GM12878 (cell line): Measurements from ENCODE around the gene PHC3. TPM values are rescaled to one million over a fixed set of nuclear protein-coding genes. Genes with fewer than 3 reads are reported as not detected.

Source experiments
- ATAC-seq: fragments of 200-7000 bp; cut with Tn5 transposase; 3 replicates; pipeline ENCODE4 v1.9.1; 2020; ENCODE audit warnings: mild to moderate bottlenecking, moderate library complexity
- BruUV-seq: library from RNA; stranded (reverse); fragments of 400-500 nt; replicated peaks from 2 replicates; lab custom pipeline; 2021; lab: Mats Ljungman, UMichigan
- CTCF ChIA-PET: fragments of 300-600 bp; sonication (Branson Sonifier 250); formaldehyde crosslinking; extraction: SDS; loops from one replicate; lab custom pipeline; 2021; ENCODE audit warnings: inconsistent platforms; lab: Yijun Ruan, JAX
- POLR2A ChIA-PET: fragments of 350-600 bp; formaldehyde crosslinking; extraction: SDS; loops from one replicate; lab custom pipeline; 2021; ENCODE audit warnings: inconsistent platforms; lab: Charles Lee
- RAD21 ChIA-PET: fragments of 300-600 bp; sonication (Branson Sonifier 250); formaldehyde crosslinking; loops from one replicate; lab custom pipeline; 2023; ENCODE audit warnings: antibody characterized with exemption; ENCODE audit not compliant: unreplicated experiment; lab: Charles Lee
- SMC1A ChIA-PET: fragments of 300-600 bp; sonication (Branson Sonifier 250); formaldehyde crosslinking; loops from one replicate; lab custom pipeline; 2023; ENCODE audit not compliant: unreplicated experiment, uncharacterized antibody; lab: Charles Lee
- DNase-seq: peaks from one replicate; pipeline ENCODE4 v3.0.0-alpha.2; 2011; ENCODE audit warnings: low read depth, low spot score
- FAIRE-seq: peaks from 3 replicates; lab custom pipeline; 2011; peaks lifted over from hg19 to GRCh38; lab: Jason Lieb, UNC
- H2AFZ ChIP-seq: 2 replicates; pipeline ENCODE4 v1.6.0; 2011; ENCODE audit warnings: low read depth, low read length, control low read depth; ENCODE audit not compliant: control insufficient read depth
- H3K27ac ChIP-seq: 2 replicates; pipeline ENCODE4 v1.5.1; 2011; ENCODE audit warnings: control low read depth; ENCODE audit not compliant: control insufficient read depth, insufficient read depth
- H3K27me3 ChIP-seq, 2 experiments: replicated peaks in 1 of 2; 2 replicates each; pipeline versions ENCODE4 v1.6.0 to v1.6.1; 2011; ENCODE audit warnings: low read length in 1 of 2; ENCODE audit not compliant: control insufficient read depth in 2 of 2, insufficient read depth in 2 of 2
- H3K36me3 ChIP-seq, 2 experiments: 2 replicates each; pipeline ENCODE4 v1.5.1; 2011; ENCODE audit warnings: low read length in 1 of 2; ENCODE audit not compliant: control insufficient read depth in 2 of 2, insufficient read depth in 2 of 2
- H3K4me1 ChIP-seq: 2 replicates; pipeline ENCODE4 v1.6.1; 2011; ENCODE audit warnings: mild to moderate bottlenecking, low read length, moderate library complexity, mixed read lengths; ENCODE audit not compliant: control insufficient read depth, insufficient read depth
- H3K4me2 ChIP-seq: 2 replicates; pipeline ENCODE4 v1.6.0; 2011; ENCODE audit warnings: control low read depth; ENCODE audit not compliant: control insufficient read depth, insufficient read depth
- H3K4me3 ChIP-seq: fragments of 200-600 bp; sonication (generic); 2 replicates; pipeline ENCODE4 v1.5.1; 2016
- H3K79me2 ChIP-seq: 2 replicates; pipeline ENCODE4 v1.6.0; 2011; ENCODE audit warnings: low read length; ENCODE audit not compliant: control insufficient read depth, insufficient read depth
- H3K9ac ChIP-seq: 2 replicates; pipeline ENCODE4 v1.8.0; 2011; ENCODE audit warnings: low read length, control low read depth, mixed read lengths; ENCODE audit not compliant: control insufficient read depth, insufficient read depth
- H3K9me3 ChIP-seq: replicated peaks from 3 replicates; pipeline ENCODE4 v1.5.1; 2011; ENCODE audit warnings: mild to moderate bottlenecking, low read length; ENCODE audit not compliant: control insufficient read depth, insufficient read depth
- H4K20me1 ChIP-seq: 2 replicates; pipeline ENCODE4 v1.6.0; 2011; ENCODE audit not compliant: control insufficient read depth, insufficient read depth
- CEBPB ChIP-seq, 2 experiments: fragments of 150-350 bp in 1 of 2; IDR thresholded peaks; 2 replicates each; pipeline ENCODE4 v1.6.1; 2012 to 2014; ENCODE audit warnings: low read depth in 2 of 2, low read length in 2 of 2, borderline replicate concordance in 1 of 2, inconsistent platforms in 1 of 2
- CHD1 ChIP-seq: IDR thresholded peaks from 2 replicates; pipeline ENCODE4 v1.6.1; 2012; ENCODE audit warnings: low read depth, low read length, improper control_type of control experiment
- ELK1 ChIP-seq: IDR thresholded peaks from 2 replicates; pipeline ENCODE4 v1.6.1; 2012; ENCODE audit warnings: low read depth, low read length, improper control_type of control experiment
- HDAC6 ChIP-seq: fragments of 200-600 bp; sonication (generic); IDR thresholded peaks from one replicate; pipeline ENCODE4 v1.8.0; 2017; ENCODE audit warnings: antibody characterized with exemption; ENCODE audit not compliant: unreplicated experiment
- LARP7 ChIP-seq: fragments of 450-650 bp; IDR thresholded peaks from 2 replicates; pipeline ENCODE4 v1.6.1; 2017; ENCODE audit warnings: mild to moderate bottlenecking
- MEF2B ChIP-seq: fragments of 450-650 bp; IDR thresholded peaks from 2 replicates; pipeline ENCODE4 v1.6.1; 2018; ENCODE audit warnings: mild to moderate bottlenecking, moderate library complexity; ENCODE audit not compliant: partially characterized antibody, poor library complexity, severe bottlenecking
- MTA3 ChIP-seq: IDR thresholded peaks from 2 replicates; pipeline ENCODE4 v1.6.1; 2012; ENCODE audit warnings: low read length, inconsistent platforms, borderline replicate concordance
- NFXL1 ChIP-seq: fragments of 450-650 bp; IDR thresholded peaks from 2 replicates; pipeline ENCODE4 v1.6.1; 2017; ENCODE audit warnings: antibody characterized with exemption, mild to moderate bottlenecking, borderline replicate concordance
- NR2F1 ChIP-seq: fragments of 450-650 bp; conservative IDR thresholded peaks from 2 replicates; pipeline ENCODE4 v1.6.1; 2017; ENCODE audit warnings: mild to moderate bottlenecking
- PAX8 ChIP-seq: fragments of 450-650 bp; IDR thresholded peaks from 2 replicates; pipeline ENCODE4 v1.6.1; 2017; ENCODE audit warnings: mild to moderate bottlenecking, moderate library complexity
- POLR2AphosphoS2 ChIP-seq: IDR thresholded peaks from 2 replicates; pipeline ENCODE4 v1.6.1; 2011; ENCODE audit warnings: low read depth, mild to moderate bottlenecking, low read length, improper control_type of control experiment, moderate library complexity
- POU2F2 ChIP-seq: IDR thresholded peaks from 3 replicates; pipeline ENCODE4 v1.6.1; 2011; ENCODE audit warnings: low read depth, mild to moderate bottlenecking, low read length, borderline replicate concordance
- RB1 ChIP-seq: fragments of 450-650 bp; formaldehyde crosslinking; IDR thresholded peaks from 2 replicates; pipeline ENCODE4 v1.6.1; 2017; ENCODE audit warnings: mild to moderate bottlenecking, borderline replicate concordance
- SMARCA5 ChIP-seq: fragments of 450-650 bp; IDR thresholded peaks from 2 replicates; pipeline ENCODE4 v1.6.1; 2017; ENCODE audit warnings: mild to moderate bottlenecking
- TAF1 ChIP-seq: IDR thresholded peaks from 2 replicates; pipeline ENCODE4 v1.6.1; 2011; ENCODE audit warnings: mild to moderate bottlenecking, low read depth, low read length, borderline replicate concordance
- TARDBP ChIP-seq: IDR thresholded peaks from 2 replicates; pipeline ENCODE4 v1.6.1; 2016; ENCODE audit warnings: borderline replicate concordance
- WGBS: methylation state at CpG from one replicate; pipeline ENCODE4 v1.1.6; 2016; ENCODE audit warnings: low lambda C conversion rate; ENCODE audit not compliant: insufficient replicate concordance, insufficient coverage; ENCODE audit errors: missing lambda C conversion rate; 5-methylcytosine and 5-hydroxymethylcytosine counted together
- in situ Hi-C: fragments of 300-500 bp; cut with MboI; formaldehyde crosslinking; loops from 9 replicates; pipeline ENCODE4 v1.14.3; 2018; ENCODE audit warnings: mixed read lengths
- intact Hi-C: fragments of 100-400 bp; cut with micrococcal nuclease; formaldehyde crosslinking; loops from one replicate; pipeline ENCODE4 v1.14.2; 2022; ENCODE audit not compliant: unreplicated experiment
- polyA plus RNA-seq, 11 experiments: library from polyadenylated mRNA; depleted of rRNA in 4 of 11; unstranded in 6 of 11; stranded (reverse) in 5 of 11; fragments of >200 nt; fragmentation: Nextera tagmentation in 4 of 11; fragmentation: Illumina TruSeq in 1 of 11; extraction: Ambion mirVana in 4 of 11; extraction: Trizol in 1 of 11; gene quantifications; 1 replicate in 1 of 11; 2 replicates in 10 of 11; pipeline versions ENCODE4 v1.2.1 to v1.2.3, GENCODE V29; 2011 to 2016; ENCODE audit warnings: inconsistent platforms in 2 of 11, missing spikeins in 2 of 11, low read depth in 1 of 11
- total RNA-seq, 4 experiments: library from RNA; depleted of rRNA in 3 of 4; stranded (reverse); fragments of >200 nt in 3 of 4; fragmentation: Illumina TruSeq in 1 of 4; extraction: Trizol in 1 of 4; gene quantifications; 2 replicates each; pipeline versions ENCODE4 v1.2.1 to v1.2.3, GENCODE V29; 2013 to 2021
- TF ChIP-seq, protein P1 (sequence below): fragments of 450-650 bp; IDR thresholded peaks from 2 replicates; pipeline ENCODE4 v1.6.1; 2017; ENCODE audit warnings: mild to moderate bottlenecking, low read depth, inconsistent platforms; ENCODE audit not compliant: poor library complexity, severe bottlenecking
- TF ChIP-seq, protein P2 (sequence below): fragments of 450-650 bp; IDR thresholded peaks from 2 replicates; pipeline ENCODE4 v1.6.1; 2016; ENCODE audit warnings: mild to moderate bottlenecking, moderate library complexity, borderline replicate concordance

Gene PHC3
- total and polyA plus RNA-seq, 10 of the 15 experiments (the other 5 are each of a cell fraction or from before 2014, with no cell fraction given) = 3.3 to 62.3 (median 22.1) TPM

DNA sequence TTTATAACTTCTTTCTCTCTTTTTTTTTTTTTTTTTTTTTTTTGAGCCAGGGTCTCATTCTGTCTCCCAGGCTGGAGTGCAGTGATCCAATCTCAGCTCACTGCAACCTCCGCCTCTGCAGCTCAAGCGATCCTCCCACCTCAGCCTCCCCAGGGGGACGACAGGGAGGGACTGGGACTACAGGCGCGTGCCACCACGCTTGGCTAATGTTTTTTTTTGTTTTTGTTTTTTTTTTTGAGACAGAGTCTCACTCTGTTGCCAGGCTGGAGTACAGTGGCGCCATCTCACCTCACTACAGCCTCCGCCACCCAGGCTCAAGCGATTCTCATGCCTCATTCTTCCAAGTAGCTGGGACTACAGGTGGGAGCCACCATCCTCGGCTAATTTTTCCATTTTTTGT is 23.0 kb upstream of the PHC3 start:
- Histone ChIP-seq H2AFZ (no peak overlapping the region), H3K27ac (no peak overlapping the region), H3K9me3 (no peaks in the 10 kb centered on the region), H3K4me1 (peaks cover 3% of the 10 kb centered on the region; the same call in 1 of the 2 replicates), H3K36me3 (no peaks in the 10 kb centered on the region), H3K4me2 (no peak overlapping the region), H4K20me1 (no peaks in the 10 kb centered on the region), H3K27me3 (no peaks in the 10 kb centered on the region), H3K9ac (no peak overlapping the region), H3K4me3 (no peak overlapping the region), H3K79me2 (no peaks in the 10 kb centered on the region)
- DNase-seq (no peak), FAIRE-seq (no peak), ATAC-seq (no peak)
- in situ Hi-C loops = no loop called here
- POLR2A ChIA-PET = no interaction called here
- 28% methylated on average over 10 of the region's 10 CpGs for WGBS
- BruUV-seq = no TSS peak
- SMC1A ChIA-PET = interaction anchor here (1.1 to 1.5 kb wide), 3 partner anchors 10 to 26 kb away, joined by 3 to 5 read pairs (median 3); no protein-coding TSS in a partner anchor
- RAD21 ChIA-PET = no interaction called here
- CTCF ChIA-PET = interaction anchor here (0.6 kb wide), 2 partner anchors 56 to 146 kb away, joined by 3 read pairs; no protein-coding TSS in a partner anchor
- TF ChIP-seq TARDBP = no peak
- no peak for TF ChIP-seq MEF2B
- TF ChIP-seq TAF1 = no peak
- no peak for TF ChIP-seq CHD1
- no peak for TF ChIP-seq PAX8
- TF ChIP-seq SMARCA5 = no peak
- TF ChIP-seq NFXL1 = no peak
- TF ChIP-seq POU2F2 = no peak
- TF ChIP-seq NR2F1 = no peak
- TF ChIP-seq, protein P1, sequence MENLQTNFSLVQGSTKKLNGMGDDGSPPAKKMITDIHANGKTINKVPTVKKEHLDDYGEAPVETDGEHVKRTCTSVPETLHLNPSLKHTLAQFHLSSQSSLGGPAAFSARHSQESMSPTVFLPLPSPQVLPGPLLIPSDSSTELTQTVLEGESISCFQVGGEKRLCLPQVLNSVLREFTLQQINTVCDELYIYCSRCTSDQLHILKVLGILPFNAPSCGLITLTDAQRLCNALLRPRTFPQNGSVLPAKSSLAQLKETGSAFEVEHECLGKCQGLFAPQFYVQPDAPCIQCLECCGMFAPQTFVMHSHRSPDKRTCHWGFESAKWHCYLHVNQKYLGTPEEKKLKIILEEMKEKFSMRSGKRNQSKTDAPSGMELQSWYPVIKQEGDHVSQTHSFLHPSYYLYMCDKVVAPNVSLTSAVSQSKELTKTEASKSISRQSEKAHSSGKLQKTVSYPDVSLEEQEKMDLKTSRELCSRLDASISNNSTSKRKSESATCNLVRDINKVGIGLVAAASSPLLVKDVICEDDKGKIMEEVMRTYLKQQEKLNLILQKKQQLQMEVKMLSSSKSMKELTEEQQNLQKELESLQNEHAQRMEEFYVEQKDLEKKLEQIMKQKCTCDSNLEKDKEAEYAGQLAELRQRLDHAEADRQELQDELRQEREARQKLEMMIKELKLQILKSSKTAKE = no peak
- TF ChIP-seq RB1 = no peak
- TF ChIP-seq, protein P2, sequence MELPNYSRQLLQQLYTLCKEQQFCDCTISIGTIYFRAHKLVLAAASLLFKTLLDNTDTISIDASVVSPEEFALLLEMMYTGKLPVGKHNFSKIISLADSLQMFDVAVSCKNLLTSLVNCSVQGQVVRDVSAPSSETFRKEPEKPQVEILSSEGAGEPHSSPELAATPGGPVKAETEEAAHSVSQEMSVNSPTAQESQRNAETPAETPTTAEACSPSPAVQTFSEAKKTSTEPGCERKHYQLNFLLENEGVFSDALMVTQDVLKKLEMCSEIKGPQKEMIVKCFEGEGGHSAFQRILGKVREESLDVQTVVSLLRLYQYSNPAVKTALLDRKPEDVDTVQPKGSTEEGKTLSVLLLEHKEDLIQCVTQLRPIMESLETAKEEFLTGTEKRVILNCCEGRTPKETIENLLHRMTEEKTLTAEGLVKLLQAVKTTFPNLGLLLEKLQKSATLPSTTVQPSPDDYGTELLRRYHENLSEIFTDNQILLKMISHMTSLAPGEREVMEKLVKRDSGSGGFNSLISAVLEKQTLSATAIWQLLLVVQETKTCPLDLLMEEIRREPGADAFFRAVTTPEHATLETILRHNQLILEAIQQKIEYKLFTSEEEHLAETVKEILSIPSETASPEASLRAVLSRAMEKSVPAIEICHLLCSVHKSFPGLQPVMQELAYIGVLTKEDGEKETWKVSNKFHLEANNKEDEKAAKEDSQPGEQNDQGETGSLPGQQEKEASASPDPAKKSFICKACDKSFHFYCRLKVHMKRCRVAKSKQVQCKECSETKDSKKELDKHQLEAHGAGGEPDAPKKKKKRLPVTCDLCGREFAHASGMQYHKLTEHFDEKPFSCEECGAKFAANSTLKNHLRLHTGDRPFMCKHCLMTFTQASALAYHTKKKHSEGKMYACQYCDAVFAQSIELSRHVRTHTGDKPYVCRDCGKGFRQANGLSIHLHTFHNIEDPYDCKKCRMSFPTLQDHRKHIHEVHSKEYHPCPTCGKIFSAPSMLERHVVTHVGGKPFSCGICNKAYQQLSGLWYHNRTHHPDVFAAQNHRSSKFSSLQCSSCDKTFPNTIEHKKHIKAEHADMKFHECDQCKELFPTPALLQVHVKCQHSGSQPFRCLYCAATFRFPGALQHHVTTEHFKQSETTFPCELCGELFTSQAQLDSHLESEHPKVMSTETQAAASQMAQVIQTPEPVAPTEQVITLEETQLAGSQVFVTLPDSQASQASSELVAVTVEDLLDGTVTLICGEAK = no peak
- TF ChIP-seq MTA3 = no peak
- TF ChIP-seq POLR2AphosphoS2 = no peak
- no peak for TF ChIP-seq ELK1
- no peak for TF ChIP-seq HDAC6
- TF ChIP-seq LARP7 = no peak
- TF ChIP-seq CEBPB (IDR thresholded peaks at IDR 0.05; ENCODE audit: borderline replicate concordance in 1 of 2, low read depth in 2 of 2, low read length in 2 of 2) = no peak
- intact Hi-C loops = no loop called here
